GM21528 (cell line): ENCODE measurements around the gene GYPA.
"Not testable (repeated sequence)": the region's sequence is repeated elsewhere in the genome, so short reads cannot be mapped to it uniquely, and the experiment has no call there.

Source experiments
- ATAC-seq: cut with Tn5 transposase; IDR thresholded peaks from one replicate; pipeline ENCODE4 v1.9.1; 2021; ENCODE audit warnings: mild to moderate bottlenecking, moderate library complexity; ENCODE audit not compliant: unreplicated experiment, low FRiP score

The GYPA gene

DNA sequence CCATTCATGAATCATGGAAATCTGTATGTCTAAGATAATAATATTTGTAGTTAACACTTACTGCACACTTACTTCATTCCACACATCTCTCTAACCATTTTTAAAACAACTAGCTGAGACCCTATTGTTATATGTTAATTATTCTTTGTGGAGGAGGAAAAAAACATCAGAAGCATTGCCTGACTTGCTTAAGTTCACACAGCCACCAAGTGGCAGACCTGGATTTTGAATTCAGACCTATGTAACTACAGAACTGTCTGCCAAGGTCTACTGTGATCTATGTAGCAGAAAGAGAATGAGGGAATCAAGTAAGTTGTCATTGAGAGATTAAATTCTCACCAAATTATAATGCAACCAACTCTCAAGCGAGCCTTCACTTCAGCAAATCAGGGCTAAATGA, 10.4 kb downstream of the GYPA start:
- not testable (repeated sequence) for ATAC-seq

DNA sequence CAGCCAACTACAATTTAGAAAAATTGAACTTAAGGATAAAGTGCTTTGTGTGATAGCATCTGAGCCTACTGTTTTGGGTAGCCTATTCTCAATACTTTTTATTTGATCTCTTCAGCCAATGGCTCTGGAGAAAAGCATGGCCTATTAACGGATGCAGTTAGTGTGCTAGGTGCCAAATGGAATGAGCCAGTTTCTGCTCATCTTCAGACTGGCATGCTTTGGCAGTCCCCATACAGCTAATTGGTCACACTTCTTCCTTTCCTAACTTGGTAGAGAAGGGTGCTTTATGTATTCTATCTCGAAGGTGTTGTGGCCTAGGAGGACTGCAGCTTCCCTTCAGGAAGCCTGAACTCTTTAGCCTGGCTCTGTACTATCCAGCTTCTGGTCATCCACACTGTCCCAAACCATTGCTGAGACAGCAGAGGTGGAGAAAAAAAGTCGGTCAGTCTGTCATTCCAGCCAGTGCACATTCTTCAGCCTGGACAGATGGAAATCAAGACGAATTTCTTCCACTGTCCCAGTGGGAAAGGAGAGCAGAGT, 11.1 kb downstream of the GYPA start:
- not testable (repeated sequence) for ATAC-seq

GRCh38 chr4:144128709-144129320, 11.7 kb downstream of the GYPA start:
- not testable (repeated sequence) for ATAC-seq

DNA sequence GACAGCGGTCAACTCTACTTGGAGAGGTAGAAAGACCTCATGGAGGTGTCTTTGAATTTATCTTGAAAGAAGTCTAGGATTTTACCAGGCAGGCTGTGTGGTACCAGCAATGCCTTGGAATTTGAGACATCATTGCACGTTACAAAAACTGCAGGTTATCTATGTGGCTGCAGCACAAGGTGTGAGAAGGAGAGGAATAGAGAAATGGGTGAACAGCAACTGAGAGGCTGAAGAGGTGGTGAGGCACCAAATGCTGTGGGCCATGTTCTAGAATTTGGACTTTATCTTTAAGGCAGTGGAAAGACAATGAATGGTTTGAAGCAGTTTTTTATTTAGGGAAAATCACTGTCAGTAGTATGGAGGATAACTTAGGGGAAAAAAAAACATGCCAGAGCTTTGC, 15.4 kb downstream of the GYPA start:
- not testable (repeated sequence) for ATAC-seq

- ATAC-seq: not testable (repeated sequence)
Observed at GRCh38 chr4:144123982-144124635, 16.4 kb downstream of the GYPA start.

GRCh38 chr4:144123269-144123668, 17.2 kb downstream of the GYPA start:
- ATAC-seq: not testable (repeated sequence)

DNA sequence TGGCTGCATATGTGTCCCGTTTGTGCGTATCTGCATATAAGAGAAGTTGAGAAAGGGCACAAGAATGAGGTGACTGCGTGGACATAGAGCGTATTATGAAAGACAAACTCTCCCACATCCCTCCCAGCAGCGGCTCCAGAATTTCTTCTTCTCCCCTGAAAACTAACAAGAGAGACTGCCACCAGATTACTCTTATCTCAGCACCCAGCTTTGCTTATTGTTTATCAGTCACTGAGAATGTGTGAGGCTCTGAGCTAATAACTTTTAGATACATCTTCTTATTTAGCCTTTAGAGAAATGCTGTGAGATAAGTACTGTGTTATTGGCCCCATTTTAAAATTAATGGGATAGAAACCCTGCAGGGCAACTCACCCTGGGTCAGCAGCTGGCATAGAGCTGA, 20.8 kb downstream of the GYPA start:
- ATAC-seq: not testable (repeated sequence)

- ATAC-seq: no peak
Observed at GRCh38 chr4:144115519-144115918, 25.0 kb downstream of the GYPA start.

DNA sequence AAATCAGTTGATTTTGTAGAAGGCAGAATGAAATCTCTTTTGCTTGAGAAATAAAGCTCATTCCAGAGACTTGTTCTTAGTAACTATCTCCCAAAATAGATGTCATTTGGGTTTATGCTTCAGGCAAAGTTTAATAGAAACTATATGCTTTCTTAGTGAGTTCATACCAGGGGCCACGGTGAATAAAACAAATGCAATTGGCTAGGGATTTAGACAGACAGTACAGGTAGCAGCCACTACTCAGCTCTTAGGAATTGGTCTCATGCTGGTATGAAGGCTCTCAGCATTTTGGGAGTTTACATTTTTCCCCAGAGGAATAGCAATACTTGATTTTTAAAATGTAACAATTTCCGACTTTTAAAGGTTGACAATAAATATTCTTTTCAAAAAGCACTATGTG, 27.0 kb downstream of the GYPA start:
- ATAC-seq: no peak

DNA sequence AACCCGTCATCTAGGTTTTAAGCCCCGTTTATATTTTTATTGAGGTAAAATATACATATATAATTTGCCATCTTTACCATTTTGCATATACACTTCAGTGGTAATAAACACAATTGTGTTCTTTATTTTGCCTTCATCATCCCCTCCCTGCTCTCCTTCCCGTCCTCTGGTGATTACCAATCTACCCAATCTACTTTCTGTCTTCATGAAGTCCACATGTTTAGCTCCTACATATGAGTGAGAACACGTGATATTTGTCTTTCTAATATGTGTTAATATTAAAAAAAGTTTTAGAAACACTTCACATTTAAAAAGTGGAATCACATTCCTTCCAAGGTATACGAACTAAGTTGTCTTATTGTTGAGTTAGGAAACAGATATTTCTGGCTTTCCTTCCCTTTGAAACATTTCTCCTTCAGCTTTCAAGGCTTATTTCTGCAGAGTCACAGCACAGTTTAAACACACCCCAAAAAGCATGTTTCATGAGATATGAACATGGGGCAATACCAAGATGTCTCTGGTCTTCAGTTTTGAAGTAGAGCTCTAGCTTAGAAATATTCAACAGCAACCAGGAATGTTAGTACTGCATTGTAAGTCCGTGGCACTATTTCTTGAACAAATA, 35.9 kb downstream of the GYPA start:
- ATAC-seq: no peak

GRCh38 chr4:144097776-144098175, 42.7 kb downstream of the GYPA start:
- ATAC-seq: not testable (repeated sequence)

- ATAC-seq: not testable (repeated sequence)
Observed at GRCh38 chr4:144093995-144094394, 46.5 kb downstream of the GYPA start.

DNA sequence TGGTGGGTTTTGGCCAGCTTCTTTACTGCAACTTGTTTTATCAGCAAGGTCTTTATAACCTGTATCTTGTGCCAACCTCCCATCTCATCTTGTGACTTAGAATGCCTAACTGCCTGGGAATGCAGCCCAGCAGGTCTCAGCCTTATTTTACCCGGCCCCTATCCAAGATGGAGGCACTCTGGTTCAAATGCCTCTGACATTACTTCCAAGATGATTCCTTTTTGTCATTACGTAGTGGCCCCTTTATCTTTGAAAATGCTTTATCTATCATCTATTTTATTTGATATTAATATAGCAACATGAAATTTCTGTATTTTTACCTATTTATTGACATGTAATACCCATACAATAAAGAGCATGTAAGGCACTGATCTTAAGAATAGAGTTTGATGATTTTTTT, 49.3 kb downstream of the GYPA start:
- not testable (repeated sequence) for ATAC-seq

GRCh38 chr4:144090744-144091143, 49.8 kb downstream of the GYPA start:
- no peak for ATAC-seq

DNA sequence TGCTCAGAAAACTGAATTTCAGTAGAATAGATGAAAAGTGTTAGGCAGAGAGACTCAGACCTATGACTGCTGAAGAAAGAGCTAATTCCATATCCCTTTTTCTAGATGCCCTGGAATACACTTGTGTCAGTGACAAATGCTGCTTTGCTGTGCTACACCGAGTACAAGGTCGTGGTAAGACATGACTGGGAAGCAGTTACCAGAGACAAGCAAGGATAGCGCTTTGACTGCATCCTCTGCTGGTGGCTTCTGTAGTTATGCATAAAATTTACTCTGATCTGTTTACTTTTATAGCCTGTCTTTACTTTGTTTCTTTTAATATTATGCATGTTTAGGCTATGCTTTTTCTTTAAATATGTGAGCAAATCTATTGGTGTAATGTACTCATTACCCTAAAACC, 58.5 kb downstream of the GYPA start:
- not testable (repeated sequence) for ATAC-seq

- not testable (repeated sequence) for ATAC-seq
Observed at GRCh38 chr4:144080135-144080534, 60.4 kb downstream of the GYPA start.

DNA sequence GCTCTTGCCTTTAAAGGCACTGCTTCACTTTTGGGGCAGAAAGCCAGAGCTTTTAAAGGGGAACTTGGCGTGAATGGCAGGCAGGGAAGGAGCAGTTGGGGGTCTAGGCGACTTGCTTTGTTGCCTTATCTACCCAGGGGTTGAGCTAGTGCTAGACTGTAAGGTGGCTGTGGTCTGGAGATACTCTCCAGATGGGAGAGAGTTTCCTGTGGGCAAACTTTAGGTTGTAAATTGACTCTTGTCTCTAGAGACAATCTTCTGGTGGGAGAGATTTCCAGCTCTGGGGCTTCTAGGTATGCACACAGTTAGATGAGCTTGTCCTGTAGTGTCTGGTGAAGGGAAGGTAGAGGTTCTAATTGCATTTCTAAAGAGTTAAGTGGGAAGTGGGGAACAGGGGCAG, 61.8 kb downstream of the GYPA start:
- ATAC-seq: not testable (repeated sequence)

GRCh38 chr4:144061556-144061955, 79.0 kb downstream of the GYPA start:
- not testable (repeated sequence) for ATAC-seq

DNA sequence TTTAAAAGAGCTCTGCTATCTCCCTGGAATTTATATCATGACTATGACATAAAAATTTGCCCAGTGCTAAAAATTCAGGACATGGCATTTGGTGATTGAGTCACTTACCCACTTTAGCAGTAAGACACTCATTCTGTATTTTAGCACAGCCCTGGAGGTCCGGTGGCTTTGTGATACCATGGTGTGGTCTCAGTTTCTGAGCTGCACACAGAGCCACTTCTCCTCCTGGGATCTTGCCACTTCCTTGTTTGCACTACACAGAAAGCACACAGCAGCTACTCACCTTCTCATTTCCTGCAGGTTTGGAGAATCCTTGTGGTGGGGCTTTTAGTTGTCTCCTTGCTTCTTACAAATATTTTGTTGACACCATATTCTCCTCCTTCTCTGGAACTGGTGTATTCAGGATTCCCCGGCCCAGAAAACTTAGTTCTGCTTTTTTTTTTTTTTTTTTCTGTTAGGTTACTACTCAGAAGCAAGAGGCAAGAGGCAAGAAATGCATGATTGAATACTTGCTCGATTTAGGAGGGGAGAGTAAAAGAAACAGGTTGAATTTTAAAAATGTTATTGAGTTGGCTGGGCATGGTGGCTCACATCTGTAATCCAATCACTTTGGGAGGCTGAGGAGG, 80.2 kb downstream of the GYPA start:
- not testable (repeated sequence) for ATAC-seq
